Activated CD8-positive, alpha-beta memory T cell treated with anti-CD3 and anti-CD28 coated beads for 4 hours (primary cell): ENCODE data around the gene SULT2A1.
"Not testable (repeated sequence)": the region's sequence is repeated elsewhere in the genome, so short reads cannot be mapped to it uniquely, and the experiment has no call there.

Experiments
- DNase-seq, 2 donors: peaks; one replicate each; pipeline ENCODE4 v3.0.0-alpha.2; 2020; ENCODE audit warnings: low read depth in 2 of 2

The SULT2A1 gene

DNA sequence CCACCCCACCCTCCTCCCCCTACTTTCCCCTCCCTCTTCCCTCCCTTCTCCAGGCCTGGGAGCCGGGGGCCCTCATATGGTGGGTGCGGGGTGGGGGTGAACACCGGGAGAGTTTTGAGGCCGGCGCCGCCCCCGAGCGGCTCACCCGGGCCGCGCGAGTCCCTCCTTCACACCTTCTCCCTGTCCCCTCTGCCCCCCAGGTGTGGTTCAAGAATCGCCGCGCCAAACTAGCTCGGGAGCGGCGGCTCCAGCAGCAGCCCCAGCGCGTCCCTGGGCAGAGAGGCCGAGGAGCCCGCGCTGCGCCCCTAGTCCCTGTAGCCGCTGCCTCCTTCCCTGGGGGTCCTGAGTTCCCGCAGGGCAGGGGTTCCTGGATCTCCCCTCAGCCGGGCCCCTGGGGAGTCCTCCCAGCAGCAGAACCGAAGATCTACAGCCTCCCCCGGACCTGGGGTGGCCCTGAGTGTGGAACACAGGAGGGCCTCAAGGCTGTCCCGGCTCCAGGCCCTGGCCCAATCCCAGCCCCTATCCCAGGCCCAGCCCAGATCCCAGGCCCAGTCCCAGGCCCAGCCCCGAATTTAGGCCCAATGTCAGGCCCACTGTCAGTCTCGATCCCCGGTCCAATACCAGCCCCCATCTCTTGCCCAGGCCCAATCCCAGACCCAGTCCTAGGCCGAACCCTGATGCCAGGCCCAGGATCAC is 25.4 kb downstream of the SULT2A1 start:
- DNase-seq = no peak

DNA sequence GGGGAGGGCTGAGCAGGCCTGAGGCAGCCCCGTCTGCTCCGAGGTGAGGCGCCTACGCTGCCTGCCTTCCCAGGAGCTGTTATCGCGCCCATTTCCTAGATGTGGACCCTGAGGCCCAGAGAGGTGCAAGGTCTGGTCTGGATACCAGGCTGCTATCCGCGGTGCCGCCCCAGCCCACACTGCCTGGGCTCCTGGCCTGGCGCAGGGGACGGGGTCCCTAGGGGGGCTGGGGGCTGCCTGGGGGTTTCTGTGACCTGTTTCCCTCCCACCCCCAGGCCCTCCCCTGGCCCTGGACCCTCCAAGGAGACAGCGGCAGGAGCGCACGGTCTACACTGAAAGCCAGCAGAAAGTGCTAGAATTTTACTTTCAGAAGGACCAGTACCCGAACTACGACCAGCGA is 26.3 kb downstream of the SULT2A1 start:
- not testable (repeated sequence) for DNase-seq

DNA sequence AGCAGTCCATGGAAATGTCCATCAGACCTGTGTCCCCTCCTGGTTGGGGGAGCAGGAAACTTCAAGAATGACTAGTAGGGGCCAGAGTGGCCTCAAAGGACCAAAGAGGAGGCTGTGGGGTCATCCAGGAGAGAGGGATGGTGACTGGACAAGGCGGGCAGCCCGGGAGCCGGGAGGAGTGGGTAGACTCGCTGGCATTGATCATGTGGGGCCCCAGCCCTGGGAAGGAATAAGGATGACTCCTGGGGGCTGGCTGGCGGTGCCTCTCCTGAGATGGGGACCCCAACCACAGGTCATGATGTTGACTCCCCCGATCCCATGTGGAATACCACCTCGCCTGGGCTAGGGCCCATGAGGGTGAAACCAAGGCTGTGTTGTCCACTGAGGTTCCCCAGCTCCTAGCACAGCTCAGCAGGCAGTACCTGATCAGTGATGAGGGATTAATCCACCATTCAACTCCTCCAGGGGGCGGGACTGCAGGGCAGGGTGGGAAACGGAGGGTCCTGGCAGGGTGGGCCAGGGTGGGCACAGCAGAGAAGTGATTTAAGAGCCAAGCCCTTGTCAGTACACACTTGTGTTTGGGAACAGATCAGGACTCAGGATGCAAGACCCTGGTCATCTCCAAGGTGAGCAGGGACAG is 27.3 kb downstream of the SULT2A1 start, which contains the start of gene TPRX2:
Gene TPRX2, plus strand, starts transcription at position 590 of the 640 bp plus-strand sequence. Its CDS starts 12 bp downstream, at position 602.
- DNase-seq = not testable (repeated sequence)

DNA sequence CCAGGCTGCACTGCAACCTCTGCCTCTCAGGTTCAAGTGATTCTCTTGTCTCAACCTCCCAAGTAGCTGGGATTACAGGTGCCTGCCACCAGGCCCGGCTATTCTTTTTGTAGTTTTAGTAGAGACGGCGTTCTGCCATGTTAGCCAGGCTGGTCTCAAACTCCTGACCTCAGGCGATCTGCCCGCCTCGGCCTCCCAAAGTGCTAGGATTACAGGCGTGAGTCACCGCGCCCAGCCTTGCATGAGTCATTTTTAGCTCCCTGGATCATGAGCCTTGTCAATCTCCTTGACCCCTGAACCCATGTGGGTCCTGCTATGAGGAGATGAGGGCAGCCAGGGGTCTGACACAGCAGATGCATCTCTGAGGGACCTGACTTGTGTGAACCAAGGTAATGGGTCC is 27.9 kb downstream of the SULT2A1 start:
- DNase-seq = not testable (repeated sequence)

DNA sequence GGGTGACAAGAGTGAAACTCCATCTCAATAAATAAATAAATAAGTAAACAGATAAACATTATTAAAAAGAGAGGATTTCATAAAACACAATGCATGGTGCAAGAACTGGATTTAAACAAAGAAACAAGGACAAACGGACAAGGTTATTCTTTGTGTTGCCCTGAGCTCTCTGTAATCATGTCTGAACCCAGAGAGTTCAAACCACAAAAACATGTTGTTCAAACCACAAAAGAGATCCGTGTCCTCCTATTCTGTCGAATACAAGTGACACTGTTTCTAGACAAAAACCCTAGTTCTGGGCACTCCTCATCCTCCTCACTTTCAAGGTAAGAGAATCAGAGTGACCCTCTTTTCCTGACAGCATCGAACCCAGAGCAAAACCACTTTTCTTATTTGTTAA is 31.7 kb downstream of the SULT2A1 start:
- DNase-seq = no peak

DNA sequence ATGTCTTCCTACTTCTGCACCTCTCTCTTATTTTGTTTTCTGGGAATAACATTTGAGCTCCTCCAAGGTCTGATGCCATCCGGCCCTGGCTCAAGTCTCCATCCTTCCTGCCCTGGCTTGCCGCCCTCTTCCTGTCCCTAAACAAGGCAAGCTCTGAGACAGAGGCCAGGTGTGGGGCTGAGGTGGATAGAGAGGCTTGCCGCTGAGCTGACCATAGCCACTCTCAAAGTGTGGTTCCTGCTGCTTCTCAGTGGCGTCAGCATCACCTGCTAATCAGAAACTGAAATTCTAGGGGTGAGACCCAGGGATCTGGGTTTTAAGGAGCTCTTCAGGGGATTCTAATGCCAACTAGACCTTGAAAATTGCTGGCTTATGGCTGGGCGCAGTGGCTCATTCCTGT is 33.1 kb downstream of the SULT2A1 start:
- no peak for DNase-seq

DNA sequence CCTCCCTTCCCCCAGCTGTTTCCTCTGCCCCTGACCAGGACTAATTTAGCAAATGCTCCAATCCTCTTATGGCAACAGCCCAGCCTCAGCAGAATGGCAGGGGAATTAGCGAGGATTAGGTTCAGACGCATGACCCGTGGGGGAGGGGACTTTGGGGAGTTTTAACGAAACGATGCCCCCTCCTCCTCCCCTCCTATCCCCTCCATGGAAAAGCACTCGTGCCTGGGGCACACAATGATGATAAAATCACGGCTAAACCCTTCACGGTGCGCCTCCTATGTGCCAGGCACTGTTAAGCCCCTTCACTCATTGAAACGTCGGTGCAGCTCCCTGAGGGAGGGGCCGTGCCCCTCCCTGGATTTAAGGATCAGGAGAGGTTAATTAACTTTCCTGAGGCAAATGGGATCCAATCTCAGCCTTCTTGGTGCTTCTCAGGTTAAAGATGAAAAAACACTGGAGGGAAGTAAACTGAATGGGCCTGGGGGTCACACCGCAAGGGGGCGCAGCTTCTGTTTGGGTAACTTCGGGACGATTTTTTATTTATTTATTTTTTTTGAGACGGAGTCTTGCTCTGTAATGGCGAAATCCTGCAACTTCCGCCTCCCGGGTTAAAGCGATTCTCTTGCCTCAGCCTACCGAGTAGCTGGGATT is 37.2 kb downstream of the SULT2A1 start:
- no peak for DNase-seq

DNA sequence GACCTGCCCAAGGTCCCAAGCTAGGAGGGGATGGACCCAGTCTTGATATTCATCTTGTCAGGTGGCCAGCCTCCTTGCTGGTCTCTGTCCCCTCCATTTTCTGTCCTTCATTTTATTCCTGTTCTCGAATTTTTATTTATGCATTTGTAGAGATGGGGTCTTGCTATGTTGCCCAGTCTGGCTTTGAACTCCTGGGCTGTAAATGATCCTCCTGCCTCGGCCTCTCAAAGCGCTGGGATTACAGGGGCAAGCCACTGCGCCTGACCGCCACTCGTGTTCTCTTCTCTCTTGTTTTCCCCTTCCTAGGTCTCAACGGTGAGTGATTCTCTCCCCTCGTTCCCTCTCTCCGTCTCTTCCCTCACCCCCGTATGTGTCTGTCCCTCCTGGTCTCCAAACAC is 37.7 kb downstream of the SULT2A1 start:
- no peak for DNase-seq

DNA sequence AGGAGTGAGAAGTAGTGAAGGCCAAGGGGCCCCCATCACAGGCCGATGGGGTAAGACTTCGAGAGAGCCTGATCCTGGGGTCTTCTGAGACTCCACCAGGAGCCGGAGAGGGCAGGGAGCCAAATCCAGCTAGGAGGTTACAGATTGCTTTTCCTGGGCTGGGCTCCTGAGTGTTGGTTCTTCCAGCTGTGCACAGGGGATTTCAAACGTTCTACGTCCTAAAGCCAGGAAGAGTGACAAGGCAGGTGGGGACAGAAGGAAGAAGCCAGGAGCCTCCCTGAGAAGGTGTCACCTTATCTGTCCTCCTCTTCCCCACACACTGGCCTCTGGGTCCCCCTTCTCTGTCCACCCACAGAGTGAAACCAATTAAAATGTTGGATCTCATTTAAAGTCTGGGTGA is 43.2 kb downstream of the SULT2A1 start:
- DNase-seq = no peak

DNA sequence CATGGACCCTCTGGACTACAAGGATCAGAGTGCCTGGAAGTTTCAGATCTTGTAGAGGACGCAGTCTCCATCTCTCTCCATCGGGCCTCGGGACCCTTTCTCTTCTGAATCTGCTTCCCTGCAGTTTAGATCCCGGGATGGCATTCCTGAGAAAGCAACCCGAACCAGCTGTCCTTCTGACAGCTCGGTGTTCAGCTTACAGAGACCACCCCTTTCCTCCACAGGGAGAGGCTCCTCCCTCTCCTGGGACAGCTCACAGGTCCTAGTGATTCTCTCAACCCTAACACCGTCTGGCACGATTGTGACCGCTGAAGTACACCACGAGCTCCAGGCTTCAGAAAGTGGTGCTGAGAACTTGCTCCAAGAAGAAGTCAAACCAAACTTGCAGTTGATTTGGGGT is 46.2 kb downstream of the SULT2A1 start:
- no peak for DNase-seq

DNA sequence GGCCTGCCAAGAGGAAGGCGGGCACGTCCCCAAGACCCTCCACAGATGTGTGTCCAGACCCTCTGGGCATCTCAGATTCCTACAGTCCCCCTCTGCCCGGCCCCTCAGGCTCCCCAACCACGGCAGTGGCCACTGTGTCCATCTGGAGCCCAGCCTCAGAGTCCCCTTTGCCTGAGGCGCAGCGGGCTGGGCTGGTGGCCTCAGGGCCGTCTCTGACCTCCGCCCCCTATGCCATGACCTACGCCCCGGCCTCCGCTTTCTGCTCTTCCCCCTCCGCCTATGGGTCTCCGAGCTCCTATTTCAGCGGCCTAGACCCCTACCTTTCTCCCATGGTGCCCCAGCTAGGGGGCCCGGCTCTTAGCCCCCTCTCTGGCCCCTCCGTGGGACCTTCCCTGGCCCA is 46.7 kb downstream of the SULT2A1 start:
- DNase-seq = no peak

DNA sequence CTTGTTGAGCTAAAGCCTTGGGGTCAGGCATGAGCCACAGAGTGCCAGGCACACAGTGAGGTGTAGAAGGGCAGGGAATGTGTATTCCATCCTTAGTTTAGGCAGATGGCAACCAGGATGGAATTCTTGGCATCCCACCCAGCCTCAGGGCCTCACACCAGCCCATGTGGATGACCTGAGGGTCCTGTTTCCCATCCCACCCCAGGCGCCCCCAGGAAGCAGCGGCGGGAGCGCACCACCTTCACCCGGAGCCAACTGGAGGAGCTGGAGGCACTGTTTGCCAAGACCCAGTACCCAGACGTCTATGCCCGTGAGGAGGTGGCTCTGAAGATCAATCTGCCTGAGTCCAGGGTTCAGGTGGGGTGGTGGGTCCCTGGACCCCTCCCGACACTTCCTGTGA is 50.1 kb downstream of the SULT2A1 start:
- no peak for DNase-seq

DNA sequence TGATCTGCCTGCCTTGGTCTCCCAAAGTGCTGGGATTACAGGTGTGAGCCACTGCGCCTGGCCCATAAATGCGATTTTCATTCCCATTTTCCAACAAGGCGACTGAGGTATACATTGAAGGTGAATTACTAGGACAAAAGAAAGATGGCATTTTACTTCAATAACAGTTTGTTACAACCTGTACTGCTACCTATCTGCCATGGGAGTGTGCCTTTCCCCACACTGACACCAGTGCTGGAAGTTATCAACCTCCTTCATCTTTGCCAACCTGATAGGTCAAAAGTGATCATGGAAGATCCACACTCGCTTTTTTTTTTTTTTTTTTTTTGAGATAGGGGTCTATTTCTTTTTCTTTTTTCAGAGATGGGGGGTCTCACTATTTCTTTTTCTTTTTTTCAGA is 53.4 kb downstream of the SULT2A1 start:
- no peak for DNase-seq

DNA sequence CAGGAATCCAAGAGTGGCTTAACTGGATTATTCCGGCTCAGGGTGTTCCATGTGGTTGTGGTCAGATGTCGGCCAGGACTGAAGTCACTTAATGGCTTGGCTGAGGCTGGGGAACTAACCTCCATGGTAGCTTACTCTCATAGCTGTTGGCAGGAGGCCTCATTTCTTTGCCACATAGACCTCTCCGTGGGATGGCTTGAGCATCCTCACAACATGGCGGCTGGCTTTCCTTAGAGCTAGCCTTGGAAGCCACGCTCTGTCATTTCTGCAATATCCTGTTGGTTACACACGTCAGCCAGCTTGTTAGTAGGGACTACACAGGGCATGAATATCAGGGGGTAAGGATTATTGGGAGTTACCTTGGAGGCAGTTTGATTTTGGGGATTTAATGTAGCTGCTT is 59.3 kb downstream of the SULT2A1 start:
- no peak for DNase-seq

DNA sequence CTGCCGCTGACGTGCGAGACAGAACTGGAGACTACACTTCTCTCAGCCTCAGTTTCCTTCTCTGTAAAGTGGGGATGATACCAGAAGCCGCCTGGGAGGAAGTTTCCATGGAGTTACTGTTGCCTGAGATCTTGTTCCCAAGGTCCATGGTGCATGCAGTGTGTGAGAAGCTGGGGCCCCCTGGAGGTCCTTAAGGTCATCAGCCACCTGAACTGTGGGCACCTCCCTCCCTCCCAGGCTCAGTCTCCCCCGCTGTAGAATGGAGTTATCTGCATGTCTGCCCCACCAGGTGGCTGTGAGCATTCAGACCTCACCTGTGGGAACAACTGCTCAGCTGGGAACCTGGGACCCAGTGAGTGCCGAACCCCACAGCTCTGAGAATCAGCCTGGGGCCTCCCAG is 61.7 kb downstream of the SULT2A1 start:
- no peak for DNase-seq

DNA sequence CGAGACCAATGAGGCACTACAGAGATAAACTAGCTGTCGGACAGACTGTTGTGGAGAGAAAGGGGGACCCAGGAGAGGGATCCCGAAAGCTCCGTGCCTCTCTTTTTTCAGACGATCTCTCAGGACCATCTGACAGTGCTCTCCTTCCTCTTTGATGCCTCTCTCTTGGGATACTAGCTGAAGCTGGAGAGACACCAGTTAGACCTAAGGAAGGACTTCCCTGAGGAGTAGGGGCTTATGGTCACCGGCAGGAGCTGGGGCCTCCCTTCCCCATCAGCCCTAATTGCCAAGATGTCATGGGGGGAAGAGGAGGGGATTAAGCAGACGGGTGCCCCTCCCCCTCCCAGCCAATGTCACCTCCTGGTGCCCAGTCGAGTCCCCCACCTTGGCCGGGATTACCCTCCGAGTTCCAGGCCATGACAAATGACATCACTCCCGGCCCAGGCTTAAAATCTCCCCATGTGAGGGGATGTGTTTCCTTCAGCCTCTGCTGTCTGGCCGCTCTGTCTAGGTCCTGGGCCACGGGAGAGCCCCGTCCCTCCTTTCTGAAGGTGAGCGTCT is 64.6 kb downstream of the SULT2A1 start, which contains the start of gene CRX:
Gene CRX, plus strand, starts transcription at position 478 of the 561 bp plus-strand sequence. CDS start 12,507 bp downstream, outside the sequence.
- DNase-seq = no peak
